HCT116 (cell line): ENCODE measurements around the gene JPT1. TPM values are rescaled to one million over a fixed set of nuclear protein-coding genes. Genes with fewer than 3 reads are reported as not detected.

Experiments
- ATAC-seq: fragments of 200-7000 bp; cut with Tn5 transposase; 2 replicates; pipeline ENCODE4 v1.9.1; 2020; ENCODE audit warnings: mild to moderate bottlenecking, moderate library complexity
- BruUV-seq: library from RNA; stranded (reverse); fragments of 400-500 nt; replicated peaks from 2 replicates; lab custom pipeline; 2021; lab: Mats Ljungman, UMichigan
- CTCF ChIA-PET: fragments of 300-600 bp; sonication (Branson Sonifier 250); formaldehyde crosslinking; loops from one replicate; lab custom pipeline; 2021; ENCODE audit warnings: antibody characterized with exemption; lab: Charles Lee
- POLR2A ChIA-PET: fragments of 300-600, 350-600 bp; sonication (Branson Sonifier 250); formaldehyde crosslinking; loops from one replicate; lab custom pipeline; 2021; ENCODE audit warnings: antibody characterized with exemption; lab: Charles Lee
- RAD21 ChIA-PET, 2 experiments: fragments of 300-600 bp; sonication (Branson Sonifier 250); formaldehyde crosslinking; loops; one replicate each; lab custom pipeline; 2023; ENCODE audit warnings: low total read pairs in 2 of 2; ENCODE audit not compliant: uncharacterized antibody in 2 of 2, unreplicated experiment in 2 of 2, low non-redundant PET in 1 of 2; lab: Charles Lee
- DNase-seq: peaks from one replicate; pipeline ENCODE4 v3.0.0-alpha.2; 2010; ENCODE audit warnings: low read depth, low spot score
- H2AFZ ChIP-seq: fragments of 200-600 bp; shearing (Covaris generic), sonication (generic); 2 replicates; pipeline ENCODE4 v1.6.1; 2017; ENCODE audit warnings: low read depth, mixed run types, mixed read lengths, antibody characterized with exemption, low read length; ENCODE audit not compliant: poor library complexity, severe bottlenecking
- H3K27ac ChIP-seq: 2 replicates; pipeline ENCODE4 v1.5.1; 2012; ENCODE audit warnings: low read depth, low read length
- H3K27me3 ChIP-seq: fragments of 200-600 bp; sonication (generic); 2 replicates; pipeline ENCODE4 v1.6.1; 2016; ENCODE audit warnings: mixed run types, low read length, mixed read lengths; ENCODE audit not compliant: insufficient read depth
- H3K36me3 ChIP-seq, 2 experiments: fragments of 200-500 bp in 1 of 2; fragments of 200-600 bp in 1 of 2; sonication (Bioruptor generic) in 1 of 2; sonication (generic) in 1 of 2; 2 replicates each; pipeline versions ENCODE4 v1.5.1 to v1.6.1; 2014 to 2016; ENCODE audit warnings: low read length in 2 of 2, inconsistent platforms in 1 of 2, mixed read lengths in 1 of 2, mixed run types in 1 of 2; ENCODE audit not compliant: insufficient read depth in 2 of 2, control insufficient read depth in 1 of 2
- H3K4me1 ChIP-seq, 2 experiments: fragments of 200-600 bp in 1 of 2; sonication (generic) in 1 of 2; 2 replicates each; pipeline versions ENCODE4 v1.5.1 to v1.6.1; 2012 to 2017; ENCODE audit warnings: low read length in 2 of 2, inconsistent platforms in 1 of 2, mild to moderate bottlenecking in 1 of 2, mixed read lengths in 1 of 2, mixed run types in 1 of 2, moderate library complexity in 1 of 2; ENCODE audit not compliant: insufficient read depth in 2 of 2, control insufficient read depth in 1 of 2
- H3K4me2 ChIP-seq: fragments of 200-600 bp; sonication (generic); 2 replicates; pipeline ENCODE4 v1.6.1; 2017; ENCODE audit warnings: mixed run types, low read length, mixed read lengths
- H3K4me3 ChIP-seq, 2 experiments: fragments of 200-600 bp in 1 of 2; sonication (generic) in 1 of 2; replicated peaks in 1 of 2; 2 replicates each; pipeline ENCODE4 v1.5.1; 2011 to 2016; ENCODE audit warnings: low read length in 2 of 2, control low read depth in 1 of 2, low read depth in 1 of 2, mild to moderate bottlenecking in 1 of 2, mixed read lengths in 1 of 2, mixed run types in 1 of 2
- H3K79me2 ChIP-seq: fragments of 200-600 bp; sonication (generic); 2 replicates; pipeline ENCODE4 v1.6.1; 2017; ENCODE audit warnings: mild to moderate bottlenecking, mixed run types, low read length, moderate library complexity, mixed read lengths; ENCODE audit not compliant: insufficient read depth
- H3K9ac ChIP-seq: fragments of 200-600 bp; sonication (generic); 2 replicates; pipeline ENCODE4 v1.6.1; 2016; ENCODE audit warnings: low read length, mixed read lengths
- H3K9me2 ChIP-seq: fragments of 200-600 bp; sonication (generic), shearing (Covaris generic); 2 replicates; pipeline ENCODE4 v1.6.1; 2017; ENCODE audit warnings: mixed run types, mild to moderate bottlenecking, moderate library complexity; ENCODE audit not compliant: insufficient read depth
- H3K9me3 ChIP-seq, 2 experiments: fragments of 200-500 bp in 1 of 2; fragments of 200-600 bp in 1 of 2; sonication (Bioruptor generic) in 1 of 2; sonication (generic) in 1 of 2; 2 replicates each; pipeline ENCODE4 v1.6.1; 2014 to 2017; ENCODE audit warnings: low read length in 2 of 2, mixed read lengths in 2 of 2, inconsistent platforms in 1 of 2, low read depth in 1 of 2, mild to moderate bottlenecking in 1 of 2, mixed run types in 1 of 2, moderate library complexity in 1 of 2; ENCODE audit not compliant: control insufficient read depth in 1 of 2, insufficient read depth in 1 of 2
- H4K20me1 ChIP-seq: fragments of 200-600 bp; sonication (generic), shearing (Covaris generic); 2 replicates; pipeline ENCODE4 v1.6.1; 2017; ENCODE audit warnings: mixed run types, mild to moderate bottlenecking, moderate library complexity; ENCODE audit not compliant: insufficient read depth
- CBX3 ChIP-seq: IDR thresholded peaks from 2 replicates; pipeline ENCODE4 v1.6.1; 2012; ENCODE audit warnings: low read depth
- EGR1 ChIP-seq: IDR thresholded peaks from 2 replicates; pipeline ENCODE4 v1.6.1; 2012; ENCODE audit warnings: low read depth
- POLR2A ChIP-seq: IDR thresholded peaks from 2 replicates; pipeline ENCODE4 v1.7.0; 2011; ENCODE audit warnings: borderline replicate concordance; ENCODE audit not compliant: insufficient read depth, insufficient read length; ENCODE audit errors: extremely low read depth
- POLR2AphosphoS5 ChIP-seq: IDR thresholded peaks from 2 replicates; pipeline ENCODE4 v1.6.1; 2011; ENCODE audit warnings: mild to moderate bottlenecking, low read depth, low read length, moderate library complexity
- RAD21 ChIP-seq: IDR thresholded peaks from 2 replicates; pipeline ENCODE4 v1.6.1; 2012; ENCODE audit warnings: low read depth, mild to moderate bottlenecking
- YY1 ChIP-seq: IDR thresholded peaks from 2 replicates; pipeline ENCODE4 v1.6.1; 2011; ENCODE audit warnings: low read length, low read depth, moderate library complexity, mild to moderate bottlenecking; ENCODE audit not compliant: insufficient replicate concordance; ENCODE audit errors: extremely low read depth
- ZBTB33 ChIP-seq: IDR thresholded peaks from 2 replicates; pipeline ENCODE4 v1.6.1; 2011; ENCODE audit warnings: mild to moderate bottlenecking, low read length, moderate library complexity; ENCODE audit not compliant: insufficient replicate concordance; ENCODE audit errors: extremely low read depth
- ZFX ChIP-seq: fragments of 450-650 bp; IDR thresholded peaks from 2 replicates; pipeline ENCODE4 v1.6.1; 2017
- ZNF274 ChIP-seq: fragments of 200-500 bp; sonication (Bioruptor generic); IDR thresholded peaks from 2 replicates; pipeline ENCODE4 v1.6.1; 2014; ENCODE audit warnings: mild to moderate bottlenecking, low read depth, low read length, inconsistent platforms
- intact Hi-C: fragments of 100-400 bp; cut with micrococcal nuclease; formaldehyde crosslinking; loops from 2 replicates; pipeline ENCODE4 v1.10.0; 2022
- total RNA-seq: library from RNA; stranded (reverse); gene quantifications from one replicate; pipeline ENCODE4 v1.2.1, GENCODE V29; 2021; ENCODE audit not compliant: unreplicated experiment
- TF ChIP-seq, protein P1 (sequence below): IDR thresholded peaks from 2 replicates; pipeline ENCODE4 v1.6.1; 2012
- TF ChIP-seq, protein P2 (sequence below), 3 experiments: fragments of 200-600 bp in 1 of 3; sonication (generic) in 1 of 3; IDR thresholded peaks in 2 of 3; conservative IDR thresholded peaks in 1 of 3; 2 replicates each; pipeline ENCODE4 v1.5.1; 2012 to 2017; ENCODE audit warnings: low read depth in 2 of 3, low read length in 2 of 3, antibody characterized with exemption in 1 of 3, borderline replicate concordance in 1 of 3, control low read depth in 1 of 3, mild to moderate bottlenecking in 1 of 3, mixed read lengths in 1 of 3, mixed run types in 1 of 3, moderate library complexity in 1 of 3; ENCODE audit not compliant: insufficient read depth in 1 of 3

JPT1 gene
- total RNA-seq, 1 experiment from 2014 or later, result 575 TPM

GRCh38 chr17:75109407-75110233, 44.7 kb downstream of the JPT1 start, which contains the start of gene ARMC7:
TSS of gene ARMC7 (plus strand) at chr17:75109969. CDS start at chr17:75110289, 320 bp downstream.
- Histone ChIP-seq H3K9me2 (no peaks in the 10 kb centered on the region), H3K27ac (peak within 1 kb of the TSS; percentile 72), H3K4me1 (peaks cover 19 to 51% of the 10 kb centered on the region in 2 experiments), H3K27me3 (no peaks in the 10 kb centered on the region), H3K9me3 (no peaks in the 10 kb centered on the region), H2AFZ (no peak within 1 kb of the TSS), H3K9ac (peak within 1 kb of the TSS; percentile 82), H3K79me2 (peaks cover 39% of the 10 kb centered on the region), H4K20me1 (no peaks in the 10 kb centered on the region; the same call in 1 of the 2 replicates), H3K36me3 (peaks cover 0 to 15% of the 10 kb centered on the region in 2 experiments; a peak in 2 of 4 replicates), H3K4me3 (peak within 1 kb of the TSS; percentile 81 to 91), H3K4me2 (peak within 1 kb of the TSS; percentile 89)
- peak; percentile 76 for ATAC-seq
- intact Hi-C loops, result loop anchor here (2.0 to 10.0 kb wide), 4 partner anchors 37 to 155 kb away; partner anchors contain the start of genes GGA3 and MRPS7
- ChIA-PET CTCF (interaction anchor here (1.0 to 2.9 kb wide), 10 partner anchors 21 to 303 kb away, joined by 3 to 14 read pairs (median 6); partner anchors contain the start of gene NT5C), RAD21 (interaction anchor here (0.7 to 1.0 kb wide), 3 partner anchors 21 to 55 kb away, joined by 3 to 5 read pairs (median 3); no protein-coding TSS in a partner anchor), POLR2A (interaction anchor here (0.6 to 1.7 kb wide), 12 partner anchors 8 to 237 kb away, joined by 3 to 13 read pairs (median 4); partner anchors contain the start of genes FDXR, NT5C, NUP85 and SLC16A5)
- peak; percentile 72 for DNase-seq
- BruUV-seq, result TSS peak; percentile 88
- TF ChIP-seq RAD21, result peak; percentile 39
- TF ChIP-seq YY1, result no peak
- TF ChIP-seq, protein P1, sequence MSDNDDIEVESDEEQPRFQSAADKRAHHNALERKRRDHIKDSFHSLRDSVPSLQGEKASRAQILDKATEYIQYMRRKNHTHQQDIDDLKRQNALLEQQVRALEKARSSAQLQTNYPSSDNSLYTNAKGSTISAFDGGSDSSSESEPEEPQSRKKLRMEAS, result peak; percentile 44; the same call in 1 of the 2 replicates
- peak; percentile 15; the same call in 1 of the 2 replicates for TF ChIP-seq ZFX
- TF ChIP-seq POLR2A, result peak; percentile 87
- peak; percentile 91 for TF ChIP-seq EGR1
- peak; percentile 33 for TF ChIP-seq ZBTB33
- TF ChIP-seq CBX3, result no peak
- TF ChIP-seq, protein P2, sequence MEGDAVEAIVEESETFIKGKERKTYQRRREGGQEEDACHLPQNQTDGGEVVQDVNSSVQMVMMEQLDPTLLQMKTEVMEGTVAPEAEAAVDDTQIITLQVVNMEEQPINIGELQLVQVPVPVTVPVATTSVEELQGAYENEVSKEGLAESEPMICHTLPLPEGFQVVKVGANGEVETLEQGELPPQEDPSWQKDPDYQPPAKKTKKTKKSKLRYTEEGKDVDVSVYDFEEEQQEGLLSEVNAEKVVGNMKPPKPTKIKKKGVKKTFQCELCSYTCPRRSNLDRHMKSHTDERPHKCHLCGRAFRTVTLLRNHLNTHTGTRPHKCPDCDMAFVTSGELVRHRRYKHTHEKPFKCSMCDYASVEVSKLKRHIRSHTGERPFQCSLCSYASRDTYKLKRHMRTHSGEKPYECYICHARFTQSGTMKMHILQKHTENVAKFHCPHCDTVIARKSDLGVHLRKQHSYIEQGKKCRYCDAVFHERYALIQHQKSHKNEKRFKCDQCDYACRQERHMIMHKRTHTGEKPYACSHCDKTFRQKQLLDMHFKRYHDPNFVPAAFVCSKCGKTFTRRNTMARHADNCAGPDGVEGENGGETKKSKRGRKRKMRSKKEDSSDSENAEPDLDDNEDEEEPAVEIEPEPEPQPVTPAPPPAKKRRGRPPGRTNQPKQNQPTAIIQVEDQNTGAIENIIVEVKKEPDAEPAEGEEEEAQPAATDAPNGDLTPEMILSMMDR (IDR thresholded peaks at IDR 0.05 in 2 of 3, conservative IDR thresholded peaks at IDR 0.05 in 1 of 3; ENCODE audit: borderline replicate concordance in 1 of 3, insufficient read depth in 1 of 3, low read depth in 2 of 3, low read length in 2 of 3), result no peak
- TF ChIP-seq ZNF274, result no peak
- TF ChIP-seq POLR2AphosphoS5, result peak; percentile 97
